Measurements from ENCODE around the gene SLCO3A1.

The SLCO3A1 gene

GRCh38 chr15:91968610-91969009, 115.1 kb downstream of the SLCO3A1 start:
- no peak overlapping the region for H3K4me3 ChIP-seq (replicated peaks; ENCODE audit: low read depth, low read length)
- DNase-seq (ENCODE audit: extremely low read depth, low read depth) = no peak
- TF ChIP-seq CTCF (IDR thresholded peaks at IDR 0.05; ENCODE audit: low read depth, low read length, missing control alignments) = no peak

- no peak overlapping the region for H3K4me3 ChIP-seq (replicated peaks; ENCODE audit: low read depth, low read length)
- no peak for TF ChIP-seq CTCF (IDR thresholded peaks at IDR 0.05; ENCODE audit: low read depth, low read length, missing control alignments)
- no peak for DNase-seq (ENCODE audit: extremely low read depth, low read depth)
These were observed 116.6 kb downstream of the SLCO3A1 start for GRCh38 chr15:91970142-91970541.

- TF ChIP-seq CTCF (IDR thresholded peaks at IDR 0.05; ENCODE audit: low read depth, low read length, missing control alignments) = no peak
- DNase-seq (ENCODE audit: extremely low read depth, low read depth) = no peak
- no peak overlapping the region for H3K4me3 ChIP-seq (replicated peaks; ENCODE audit: low read depth, low read length)
These were observed 120.0 kb downstream of the SLCO3A1 start for GRCh38 chr15:91973481-91973880.

- no peak for DNase-seq (ENCODE audit: extremely low read depth, low read depth)
- no peak overlapping the region for H3K4me3 ChIP-seq (replicated peaks; ENCODE audit: low read depth, low read length)
- TF ChIP-seq CTCF (IDR thresholded peaks at IDR 0.05; ENCODE audit: low read depth, low read length, missing control alignments) = no peak
These were observed 120.8 kb downstream of the SLCO3A1 start for GRCh38 chr15:91974321-91974720.

- H3K4me3 ChIP-seq (replicated peaks; ENCODE audit: low read depth, low read length) = no peak overlapping the region
- no peak for TF ChIP-seq CTCF (IDR thresholded peaks at IDR 0.05; ENCODE audit: low read depth, low read length, missing control alignments)
- DNase-seq (ENCODE audit: extremely low read depth, low read depth) = no peak
These were observed 121.9 kb downstream of the SLCO3A1 start for GRCh38 chr15:91975241-91975978.

- no peak for DNase-seq (ENCODE audit: extremely low read depth, low read depth)
- no peak overlapping the region for H3K4me3 ChIP-seq (replicated peaks; ENCODE audit: low read depth, low read length)
- no peak for TF ChIP-seq CTCF (IDR thresholded peaks at IDR 0.05; ENCODE audit: low read depth, low read length, missing control alignments)
These were observed 123.5 kb downstream of the SLCO3A1 start for GRCh38 chr15:91976966-91977365.
